ENCODE results near the gene C6orf163. TPM values are rescaled to one million over a fixed set of nuclear protein-coding genes. Genes with fewer than 3 reads are reported as not detected.

C6orf163 gene
- total and polyA plus RNA-seq, 2 experiments from 2014 or later = 2.3 to 5.4 TPM

GRCh38 chr6:87407901-87408720 lies 63.5 kb downstream of the C6orf163 start, which contains the start of gene CFAP206:
Gene CFAP206 (plus strand): TSS chr6:87407972. CDS start chr6:87409840, 1,868 bp downstream.
- H3K27ac ChIP-seq (ENCODE audit: low read depth) = peak within 1 kb of the TSS; percentile 56; the same call in 1 of the 2 replicates
- ATAC-seq = peak; percentile 92
- no peaks in the 10 kb centered on the region for H3K4me1 Mint-ChIP-seq
- H3K27me3 ChIP-seq (ENCODE audit: insufficient read depth) = no peaks in the 10 kb centered on the region
- H3K79me2 ChIP-seq (replicated peaks; ENCODE audit: insufficient read depth) = no peaks in the 10 kb centered on the region
- no peaks in the 10 kb centered on the region for H3K36me3 Mint-ChIP-seq (ENCODE audit: low read depth)
- H3K4me3 Mint-ChIP-seq = peak within 1 kb of the TSS; percentile 79
- H3F3A ChIP-seq (replicated peaks; ENCODE audit: low read depth) = no peaks in the 10 kb centered on the region
- TF ChIP-seq CTCF (conservative IDR thresholded peaks at IDR 0.05; ENCODE audit: low read depth in 2 of 2) = peak in 1 of 2 experiments; percentile 15; a peak in 1 of 4 replicates
- TF ChIP-seq ZNF114 (CRISPR knock-in tag; IDR thresholded peaks at IDR 0.05) = no peak
- TF ChIP-seq POLR2AphosphoS5 (IDR thresholded peaks at IDR 0.05; ENCODE audit: low read depth) = peak; percentile 55
- no peak for TF ChIP-seq JUNB (IDR thresholded peaks at IDR 0.05; ENCODE audit: unreplicated experiment)
- no peaks in the 10 kb centered on the region for H3K9me3 Mint-ChIP-seq
- peak; percentile 90 for DNase-seq (ENCODE audit: low spot score)
- peak within 1 kb of the TSS; percentile 100 for H2AFZ ChIP-seq
- peaks cover 3% of the 10 kb centered on the region for H3K27me3 Mint-ChIP-seq (ENCODE audit: insufficient read depth, low read depth, poor library complexity)
- H3K4me1 ChIP-seq (ENCODE audit: insufficient read depth) = no peaks in the 10 kb centered on the region
- H3K9me2 ChIP-seq (ENCODE audit: insufficient read depth) = no peaks in the 10 kb centered on the region
- no peaks in the 10 kb centered on the region for H3K36me3 ChIP-seq (ENCODE audit: insufficient read depth)
- peak within 1 kb of the TSS; percentile 95 for H3K4me2 ChIP-seq
- H4K20me1 ChIP-seq (replicated peaks; ENCODE audit: insufficient read depth) = no peaks in the 10 kb centered on the region
- H3K27ac Mint-ChIP-seq = peak within 1 kb of the TSS; percentile 41; the same call in 1 of the 2 replicates
- peak within 1 kb of the TSS; percentile 96 for H3K4me3 ChIP-seq

- Histone ChIP-seq H3K4me3 (peak overlapping the region; percentile 96), H3K27me3 (ENCODE audit: insufficient read depth) (no peaks in the 10 kb centered on the region), H3K79me2 (replicated peaks; ENCODE audit: insufficient read depth) (no peaks in the 10 kb centered on the region), H3F3A (replicated peaks; ENCODE audit: low read depth) (no peaks in the 10 kb centered on the region), H3K36me3 (ENCODE audit: insufficient read depth) (no peaks in the 10 kb centered on the region), H3K4me2 (peak overlapping the region; percentile 81), H3K4me1 (ENCODE audit: insufficient read depth) (no peaks in the 10 kb centered on the region), H3K27ac (ENCODE audit: low read depth) (peak overlapping the region; percentile 56; the same call in 1 of the 2 replicates), H2AFZ (peak overlapping the region; percentile 100), H3K9me2 (ENCODE audit: insufficient read depth) (no peaks in the 10 kb centered on the region), H4K20me1 (replicated peaks; ENCODE audit: insufficient read depth) (no peaks in the 10 kb centered on the region)
- H3K27me3 Mint-ChIP-seq (ENCODE audit: insufficient read depth, low read depth, poor library complexity) = peaks cover 3% of the 10 kb centered on the region
- no peak overlapping the region for H3K27ac Mint-ChIP-seq
- H3K4me1 Mint-ChIP-seq = no peaks in the 10 kb centered on the region
- peak overlapping the region; percentile 79 for H3K4me3 Mint-ChIP-seq
- DNase-seq (ENCODE audit: low spot score) (no peak), ATAC-seq (peak; percentile 10; the same call in 2 of the 3 replicates)
- H3K36me3 Mint-ChIP-seq (ENCODE audit: low read depth) = no peaks in the 10 kb centered on the region
- H3K9me3 Mint-ChIP-seq = no peaks in the 10 kb centered on the region
- no peak for TF ChIP-seq CTCF (conservative IDR thresholded peaks at IDR 0.05; ENCODE audit: low read depth in 2 of 2)
- no peak for TF ChIP-seq ETS1 (IDR thresholded peaks at IDR 0.05)
- no peak for TF ChIP-seq ZNF114 (CRISPR knock-in tag; IDR thresholded peaks at IDR 0.05)
- no peak for TF ChIP-seq ZNF331 (CRISPR knock-in tag; IDR thresholded peaks at IDR 0.05; ENCODE audit: low read depth)
- TF ChIP-seq EZH2phosphoT487 (IDR thresholded peaks at IDR 0.05; ENCODE audit: unreplicated experiment) = no peak
- TF ChIP-seq REST (IDR thresholded peaks at IDR 0.05; ENCODE audit: unreplicated experiment) = no peak
- TF ChIP-seq EZH2 (IDR thresholded peaks at IDR 0.05; ENCODE audit: low read depth, unreplicated experiment) = no peak
Observed at GRCh38 chr6:87408721-87409155, 64.1 kb downstream of the C6orf163 start.

All from GM23338 (cell line).